HepG2 (cell line): Measurements from ENCODE around the gene KDM3B. TPM values are rescaled to one million over a fixed set of nuclear protein-coding genes. Genes with fewer than 3 reads are reported as not detected.

Source experiments
- ATAC-seq: fragments of 200-7000 bp; cut with Tn5 transposase; 3 replicates; pipeline ENCODE4 v1.9.1; 2020; ENCODE audit warnings: mild to moderate bottlenecking, moderate library complexity
- BruUV-seq: library from RNA; stranded (reverse); fragments of 400-500 nt; replicated peaks from 2 replicates; lab custom pipeline; 2021; lab: Mats Ljungman, UMichigan
- CTCF ChIA-PET: fragments of 300-600 bp; formaldehyde crosslinking; extraction: SDS; loops from one replicate; lab custom pipeline; 2021; ENCODE audit warnings: low total read pairs, inconsistent platforms, low intra/inter-chr PET ratio; lab: Yijun Ruan, JAX
- POLR2A ChIA-PET: fragments of 350-600 bp; sonication (Branson Sonifier 250); formaldehyde crosslinking; loops from one replicate; lab custom pipeline; 2020; ENCODE audit warnings: antibody characterized with exemption, inconsistent platforms; lab: Yijun Ruan, JAX
- DNase-seq: peaks from one replicate; pipeline ENCODE4 v3.0.0-alpha.2; 2015; ENCODE audit warnings: low spot score
- FAIRE-seq: peaks from 3 replicates; lab custom pipeline; 2011; peaks lifted over from hg19 to GRCh38; lab: Jason Lieb, UNC
- H2AFZ ChIP-seq: one replicate; pipeline ENCODE4 v1.6.1; 2011; ENCODE audit warnings: low read length, inconsistent platforms
- H3K27ac ChIP-seq: fragments of 300-600 bp; 3 replicates; pipeline ENCODE4 v1.8.0; 2011; ENCODE audit warnings: mixed run types, mild to moderate bottlenecking, mixed read lengths, low read length, inconsistent platforms; ENCODE audit not compliant: insufficient read depth; ENCODE audit errors: extremely low read length
- H3K27me3 ChIP-seq, 2 experiments: fragments of 200-600 bp in 1 of 2; 2 replicates in 1 of 2; 3 replicates in 1 of 2; pipeline versions ENCODE4 v1.6.0 to v1.8.0; 2011; ENCODE audit warnings: low read length in 2 of 2, mild to moderate bottlenecking in 2 of 2, moderate library complexity in 2 of 2, inconsistent platforms in 1 of 2; ENCODE audit not compliant: insufficient read depth in 2 of 2, control insufficient read depth in 1 of 2
- H3K36me3 ChIP-seq, 2 experiments: fragments of 200-600 bp in 1 of 2; replicated peaks in 1 of 2; 2 replicates in 1 of 2; 3 replicates in 1 of 2; pipeline versions ENCODE4 v1.5.1 to v1.8.0; 2011; ENCODE audit warnings: low read length in 2 of 2, inconsistent platforms in 1 of 2; ENCODE audit not compliant: insufficient read depth in 2 of 2, control insufficient read depth in 1 of 2
- H3K4me1 ChIP-seq: 2 replicates; pipeline ENCODE4 v1.5.1; 2012; ENCODE audit warnings: low read length, inconsistent platforms; ENCODE audit not compliant: insufficient read depth
- H3K4me2 ChIP-seq: 2 replicates; pipeline ENCODE4 v1.6.0; 2011; ENCODE audit warnings: low read depth, low read length, inconsistent platforms
- H3K4me3 ChIP-seq, 3 experiments: fragments of 200-600 bp in 1 of 3; sonication (generic), shearing (Covaris generic) in 1 of 3; replicated peaks in 1 of 3; 2 replicates each; pipeline ENCODE4 v1.5.1; 2011 to 2016; ENCODE audit warnings: low read length in 3 of 3, inconsistent platforms in 2 of 3, low read depth in 2 of 3, mild to moderate bottlenecking in 2 of 3, control low read depth in 1 of 3, mixed read lengths in 1 of 3; ENCODE audit not compliant: insufficient read depth in 1 of 3
- H3K79me2 ChIP-seq: one replicate; pipeline ENCODE4 v1.6.1; 2011; ENCODE audit warnings: low read length, inconsistent platforms; ENCODE audit not compliant: insufficient read depth
- H3K9ac ChIP-seq: 2 replicates; pipeline ENCODE4 v1.6.0; 2011; ENCODE audit warnings: mild to moderate bottlenecking, low read depth, low read length, inconsistent platforms; ENCODE audit not compliant: insufficient read depth
- H3K9me3 ChIP-seq: 2 replicates; pipeline ENCODE4 v1.5.1; 2012; ENCODE audit warnings: mild to moderate bottlenecking, low read length
- H4K20me1 ChIP-seq: 2 replicates; pipeline ENCODE4 v1.6.0; 2011; ENCODE audit warnings: inconsistent platforms, mild to moderate bottlenecking, low read length, moderate library complexity; ENCODE audit not compliant: insufficient read depth
- AGO1 ChIP-seq: fragments of 200-400 bp; formaldehyde crosslinking; IDR thresholded peaks from 2 replicates; pipeline ENCODE4 v1.6.1; 2017; ENCODE audit warnings: mild to moderate bottlenecking, low read depth, low read length, moderate library complexity; ENCODE audit not compliant: poor library complexity, severe bottlenecking
- CBFB ChIP-seq: sonication (generic); formaldehyde crosslinking; IDR thresholded peaks from 2 replicates; pipeline ENCODE4 v1.4.0; 2020; ENCODE audit warnings: missing genetic modification reagents
- CREM ChIP-seq, 2 experiments: sonication (generic) in 1 of 2; formaldehyde crosslinking in 1 of 2; IDR thresholded peaks; 2 replicates each; pipeline versions ENCODE4 v1.4.0 to v1.6.1; 2016 to 2020; ENCODE audit warnings: antibody characterized with exemption in 1 of 2, mild to moderate bottlenecking in 1 of 2, missing genetic modification reagents in 1 of 2
- EP300 ChIP-seq, 3 experiments: sonication (generic) in 1 of 3; formaldehyde crosslinking in 1 of 3; IDR thresholded peaks; 2 replicates each; pipeline versions ENCODE4 v1.5.1 to v1.6.1; 2011 to 2020; ENCODE audit warnings: low read depth in 2 of 3, low read length in 2 of 3, borderline replicate concordance in 1 of 3, improper control_type of control experiment in 1 of 3, mild to moderate bottlenecking in 1 of 3, missing genetic modification reagents in 1 of 3, moderate library complexity in 1 of 3
- HNRNPK ChIP-seq: fragments of 200-400 bp; formaldehyde crosslinking; IDR thresholded peaks from 2 replicates; pipeline ENCODE4 v1.6.1; 2018; ENCODE audit warnings: low read length, low read depth, moderate library complexity, mild to moderate bottlenecking; ENCODE audit not compliant: poor library complexity, severe bottlenecking
- HOXA5 ChIP-seq: sonication (generic); formaldehyde crosslinking; IDR thresholded peaks from 2 replicates; pipeline ENCODE4 v1.4.0; 2020; ENCODE audit warnings: missing genetic modification reagents
- PCBP2 ChIP-seq: fragments of 200-400 bp; formaldehyde crosslinking; optimal IDR thresholded peaks from 2 replicates; pipeline ENCODE3; 2018; ENCODE audit warnings: low read length, low read depth; ENCODE audit not compliant: poor library complexity, severe bottlenecking
- POLR2A ChIP-seq, 2 experiments: IDR thresholded peaks; 2 replicates each; pipeline ENCODE4 v1.6.1; 2011; ENCODE audit warnings: low read depth in 2 of 2, low read length in 2 of 2, mild to moderate bottlenecking in 1 of 2, moderate library complexity in 1 of 2; ENCODE audit not compliant: insufficient read depth in 1 of 2
- POLR2AphosphoS2 ChIP-seq: IDR thresholded peaks from 2 replicates; pipeline ENCODE4 v1.6.1; 2011; ENCODE audit warnings: low read depth, low read length, improper control_type of control experiment
- TIGD3 ChIP-seq: sonication (generic); formaldehyde crosslinking; IDR thresholded peaks from 2 replicates; pipeline ENCODE4 v1.5.1; 2020; ENCODE audit warnings: mild to moderate bottlenecking, missing genetic modification reagents, borderline replicate concordance
- TP53 ChIP-seq: sonication (generic); formaldehyde crosslinking; conservative IDR thresholded peaks from 2 replicates; pipeline ENCODE4 v1.4.0; 2020; ENCODE audit warnings: missing genetic modification reagents
- UBTF ChIP-seq: sonication (generic); formaldehyde crosslinking; IDR thresholded peaks from 2 replicates; pipeline ENCODE4 v1.4.0; 2020; ENCODE audit warnings: mild to moderate bottlenecking, missing genetic modification reagents
- ZC3H4 ChIP-seq: sonication (generic); formaldehyde crosslinking; IDR thresholded peaks from 2 replicates; pipeline ENCODE4 v1.4.0; 2020; ENCODE audit warnings: missing genetic modification reagents, borderline replicate concordance
- ZFAT ChIP-seq: sonication (generic); formaldehyde crosslinking; conservative IDR thresholded peaks from 2 replicates; pipeline ENCODE4 v1.8.1; 2023; ENCODE audit warnings: missing genetic modification reagents, inconsistent platforms
- ZNF253 ChIP-seq: sonication (generic); formaldehyde crosslinking; IDR thresholded peaks from 2 replicates; pipeline ENCODE4 v1.8.0; 2022; ENCODE audit warnings: mild to moderate bottlenecking, missing genetic modification reagents, borderline replicate concordance
- ZNF484 ChIP-seq: sonication (generic); formaldehyde crosslinking; IDR thresholded peaks from 2 replicates; pipeline ENCODE4 v1.5.1; 2020; ENCODE audit warnings: mild to moderate bottlenecking, low read depth, missing genetic modification reagents, borderline replicate concordance
- ZNF674 ChIP-seq: sonication (generic); formaldehyde crosslinking; IDR thresholded peaks from 2 replicates; pipeline ENCODE4 v1.5.0; 2020; ENCODE audit warnings: low read depth, mild to moderate bottlenecking, missing genetic modification reagents
- ZNF792 ChIP-seq: IDR thresholded peaks from 2 replicates; pipeline ENCODE4 v1.6.1; 2016
- WGBS: methylation state at CpG from one replicate; pipeline ENCODE4 v1.1.6; 2017; ENCODE audit warnings: low lambda C conversion rate; 5-methylcytosine and 5-hydroxymethylcytosine counted together
- in situ Hi-C: cut with HindIII; loops from 2 replicates; pipeline ENCODE4 v1.10.0; 2017; ENCODE audit warnings: low pct_unique_long_range_greater_than_20kb; ENCODE audit not compliant: extremely low pct_ligation_motif_present
- intact Hi-C: fragments of 100-400 bp; cut with micrococcal nuclease; formaldehyde crosslinking; loops from one replicate; pipeline ENCODE4 v1.10.0; 2022; ENCODE audit not compliant: unreplicated experiment
- polyA plus RNA-seq, 8 experiments: library from polyadenylated mRNA; depleted of rRNA in 3 of 8; stranded (reverse) in 7 of 8; unstranded in 1 of 8; fragments of >200 nt; fragmentation: Illumina TruSeq in 4 of 8; extraction: Trizol in 4 of 8; gene quantifications; 2 replicates each; pipeline versions ENCODE4 v1.2.1 to v1.2.3, GENCODE V29; 2011 to 2016; ENCODE audit warnings: low read depth in 4 of 8, missing spikeins in 1 of 8, mixed read lengths in 1 of 8; ENCODE audit not compliant: insufficient read depth in 1 of 8
- total RNA-seq, 5 experiments: library from RNA; depleted of rRNA; stranded (reverse); fragments of >200 nt; fragmentation: Illumina TruSeq; extraction: Trizol; gene quantifications; 2 replicates each; pipeline ENCODE4 v1.2.3, GENCODE V29; 2016; ENCODE audit warnings: low read depth in 1 of 5

KDM3B gene
- total and polyA plus RNA-seq, 2 of the 13 experiments (the other 11 are each of a cell fraction or from before 2014, with no cell fraction given) = 19.7 to 34.3 TPM

GRCh38 chr5:138468133-138468965 lies 115.9 kb downstream of the KDM3B start:
- intact Hi-C loops = no loop called here
- BruUV-seq = no TSS peak
- DNase-seq (no peak), ATAC-seq (no peak), FAIRE-seq (no peak)
- Histone ChIP-seq H3K36me3 (peaks cover 0 to 7% of the 10 kb centered on the region in 2 experiments; a peak in 2 of 5 replicates), H3K9me3 (no peaks in the 10 kb centered on the region), H3K27ac (no peak overlapping the region), H3K4me1 (peaks cover 51% of the 10 kb centered on the region), H3K27me3 (0 out of 5 replicates have a peak, but pooled peaks cover 0 to 2% of the 10 kb centered on the region in 2 experiments), H3K4me3 (no peak overlapping the region), H3K4me2 (no peak overlapping the region), H3K9ac (no peak overlapping the region), H3K79me2 (peaks cover 3% of the 10 kb centered on the region), H4K20me1 (peaks cover 3% of the 10 kb centered on the region; the same call in 1 of the 2 replicates), H2AFZ (no peak overlapping the region)
- 76% methylated on average over 7 of the region's 7 CpGs for WGBS
- ChIA-PET CTCF (no interaction called here), POLR2A (interaction anchor here (1.4 to 1.5 kb wide), 2 partner anchors 36 to 83 kb away, joined by 3 to 4 read pairs; no protein-coding TSS in a partner anchor)
- in situ Hi-C loops = loop anchor here (5.0 kb wide), 1 partner anchor 34 kb away; no protein-coding TSS in a partner anchor
- TF ChIP-seq ZNF792 (CRISPR knock-in tag) (no peak), CBFB (no peak), ZNF253 (CRISPR knock-in tag) (no peak), EP300 (IDR thresholded peaks at IDR 0.05; ENCODE audit: low read depth in 2 of 2, low read length in 2 of 2) (no peak), EP300 (CRISPR knock-in tag; IDR thresholded peaks at IDR 0.05; ENCODE audit: borderline replicate concordance) (no peak), ZC3H4 (CRISPR knock-in tag) (no peak), ZFAT (no peak), TIGD3 (CRISPR knock-in tag) (no peak), ZNF484 (no peak), AGO1 (peak; percentile 94), HOXA5 (CRISPR knock-in tag) (no peak), POLR2AphosphoS2 (peak; percentile 90), POLR2A (IDR thresholded peaks at IDR 0.05; ENCODE audit: insufficient read depth in 1 of 2, low read depth in 2 of 2, low read length in 2 of 2) (peak in 1 of 2 experiments; percentile 28; a peak in 1 of 4 replicates), TP53 (no peak), CREM (IDR thresholded peaks at IDR 0.05) (no peak), CREM (CRISPR knock-in tag; IDR thresholded peaks at IDR 0.05) (no peak), PCBP2 (peak; percentile 0), ZNF674 (no peak), UBTF (CRISPR knock-in tag) (no peak), HNRNPK (peak; percentile 27)
